AML-193 (cell line): ENCODE results near the gene PRODH2.
"Not testable (repeated sequence)": the region's sequence is repeated elsewhere in the genome, so short reads cannot be mapped to it uniquely, and the experiment has no call there.

ENCODE experiments used
- DNase-seq, 2 experiments: peaks; one replicate each; lab custom pipeline; 2025; lab: John Stamatoyannopoulos, UW

PRODH2 gene

GRCh38 chr19:35795564-35795963 lies 17.1 kb downstream of the PRODH2 start:
- not testable (repeated sequence) for DNase-seq

- no peak for DNase-seq
These were observed 19.1 kb downstream of the PRODH2 start for GRCh38 chr19:35793381-35794165.

DNA sequence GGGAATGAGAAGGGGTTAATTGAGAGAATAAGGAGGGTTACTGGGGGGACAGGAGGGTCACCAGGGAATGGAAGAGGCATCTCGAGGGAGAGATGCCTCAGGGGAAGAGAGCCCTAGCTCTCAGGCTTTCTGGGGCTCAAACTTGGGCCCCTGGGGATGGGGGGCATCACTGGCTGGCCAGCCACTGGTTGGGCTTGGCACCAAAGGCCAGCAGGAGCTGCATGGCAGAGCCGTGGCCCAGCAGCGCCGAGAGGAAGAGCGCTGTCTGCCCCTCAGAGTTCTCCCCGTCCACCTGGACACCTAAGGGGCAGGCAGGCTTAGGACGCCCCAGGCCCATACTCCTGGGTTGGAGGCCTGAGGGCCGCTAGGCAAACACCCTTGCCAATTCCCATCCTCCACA lies 19.8 kb downstream of the PRODH2 start:
- no peak for DNase-seq

DNA sequence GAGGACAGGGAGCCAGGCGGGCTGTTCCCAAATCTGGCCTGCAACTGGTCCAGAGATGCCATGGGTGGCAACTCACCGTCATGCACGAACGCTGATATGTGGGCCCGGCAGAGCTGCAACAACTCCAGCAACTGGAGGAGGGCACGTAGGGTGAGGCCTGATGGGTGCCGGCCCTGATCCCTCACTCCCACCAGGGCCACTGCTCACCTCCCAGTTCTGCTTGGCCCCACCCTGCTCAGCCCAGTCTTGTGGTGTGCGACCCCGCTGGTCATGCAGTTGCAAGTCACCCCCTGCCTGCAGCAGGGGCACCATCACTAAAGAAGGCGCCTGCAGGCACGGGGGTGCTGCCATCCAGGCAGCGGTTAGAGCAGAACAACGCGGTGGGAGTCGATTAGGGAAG lies 20.3 kb downstream of the PRODH2 start:
- DNase-seq, result no peak

DNA sequence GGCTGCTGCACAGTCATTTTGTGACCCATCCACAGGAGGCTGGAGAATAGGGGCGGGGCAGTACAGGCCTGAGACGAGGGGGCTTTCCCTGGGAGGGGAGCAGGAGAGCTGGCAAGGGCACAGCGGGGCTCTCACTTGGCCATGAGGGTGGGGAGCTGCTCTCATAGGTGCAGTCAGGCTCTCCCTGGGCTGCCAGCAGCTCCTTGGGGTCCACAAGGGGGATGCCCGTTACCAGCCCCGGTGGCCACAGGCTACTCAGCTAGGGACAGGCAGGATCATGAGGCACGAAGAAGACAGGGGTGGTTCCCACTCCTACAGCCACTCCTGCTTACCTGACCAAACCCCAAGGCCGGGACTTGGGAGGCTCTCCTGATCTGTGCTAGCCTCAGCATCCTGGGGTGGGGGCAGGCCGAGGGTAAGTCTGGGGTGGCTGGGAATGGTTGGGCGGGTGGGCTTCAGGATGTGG lies 20.8 kb downstream of the PRODH2 start:
- DNase-seq, result no peak

DNA sequence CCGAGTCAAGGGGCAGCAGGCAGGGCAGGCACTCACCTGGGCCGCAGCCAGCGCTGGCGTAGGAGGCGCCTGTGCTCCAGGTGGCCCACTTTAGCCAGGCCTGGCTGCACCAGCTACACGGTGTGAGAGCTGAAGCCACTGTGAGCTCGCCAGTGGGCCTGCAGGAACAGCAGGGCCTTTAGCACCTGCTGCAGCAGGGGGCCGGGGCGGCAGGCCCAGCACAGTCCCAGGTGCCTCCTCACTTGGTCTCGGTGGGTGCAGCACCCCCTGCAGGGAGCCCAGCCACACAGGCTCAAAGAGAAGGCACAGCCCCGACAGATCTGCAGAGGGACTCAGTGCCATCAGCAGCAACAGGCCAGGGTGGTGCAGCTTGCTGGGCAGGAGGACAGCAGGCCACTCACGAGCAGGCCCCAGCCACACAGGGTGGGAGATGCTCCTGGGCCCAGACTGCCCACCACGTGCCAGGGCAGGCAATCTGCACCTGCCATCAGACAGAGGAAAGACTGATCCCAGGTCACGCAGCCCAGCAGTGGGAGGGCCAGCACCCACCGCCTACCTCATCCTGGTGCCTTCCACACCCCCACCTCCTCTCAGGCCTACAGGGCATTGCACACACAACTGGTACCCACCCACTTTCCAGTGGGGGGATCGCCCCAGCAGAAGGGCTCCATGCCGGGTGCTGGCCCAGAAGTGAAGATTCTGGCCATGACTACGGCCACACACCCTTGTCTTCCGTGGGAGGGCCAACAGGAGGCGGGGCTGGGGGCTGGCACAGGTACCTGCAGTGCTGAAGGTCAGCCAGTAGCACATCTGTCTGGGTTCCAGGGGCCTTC lies 21.4 kb downstream of the PRODH2 start:
- no peak for DNase-seq

DNA sequence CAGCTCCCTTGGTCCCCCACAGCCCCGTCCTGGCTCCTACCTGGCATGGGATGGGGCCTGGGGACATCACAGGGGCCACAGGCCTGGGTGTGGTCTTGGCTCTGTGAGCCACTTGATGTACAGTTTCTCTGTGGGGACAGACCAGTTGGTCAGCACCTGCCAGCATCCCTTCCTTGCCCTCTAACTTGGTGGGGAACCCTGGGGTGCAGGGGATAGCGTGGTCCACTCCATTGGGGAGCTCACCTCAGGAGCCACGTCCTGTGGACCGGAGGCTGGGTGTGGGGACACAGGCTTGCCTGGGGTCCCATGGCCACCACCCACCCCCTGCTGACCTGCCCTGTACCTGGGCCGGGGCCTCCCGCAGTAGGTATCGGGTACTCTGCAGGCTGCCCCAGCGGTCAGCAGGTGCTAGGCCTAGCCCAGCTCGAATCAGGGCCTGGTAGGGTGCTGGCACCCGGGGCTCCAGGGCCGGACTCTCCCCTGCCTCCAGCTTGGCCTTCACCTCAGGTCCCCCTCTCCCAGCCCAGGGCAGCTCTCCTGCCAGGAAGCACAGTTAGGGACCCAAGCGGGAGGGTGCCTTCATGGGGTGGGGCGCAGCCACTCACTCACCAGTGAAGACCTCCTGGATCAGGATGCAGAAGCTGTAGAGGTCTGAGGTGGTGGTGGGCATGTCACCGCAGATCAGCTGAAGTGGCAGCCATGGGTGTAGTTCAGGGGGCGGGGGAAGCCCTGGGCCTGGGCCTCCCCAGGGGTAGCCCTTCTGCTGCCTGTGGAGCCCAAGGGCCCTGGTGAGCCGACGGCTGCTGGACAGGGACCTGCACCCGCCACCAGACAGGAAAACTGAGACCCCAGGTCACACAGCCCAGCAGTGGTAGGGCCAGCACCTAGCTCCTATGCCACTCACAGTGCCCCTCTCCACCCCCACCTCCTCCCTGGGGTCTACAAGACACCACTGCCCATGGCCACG lies 22.4 kb downstream of the PRODH2 start:
- DNase-seq, result no peak

GRCh38 chr19:35789195-35789977 lies 23.3 kb downstream of the PRODH2 start:
- DNase-seq, result no peak

- DNase-seq, result no peak
These were observed 24.3 kb downstream of the PRODH2 start for GRCh38 chr19:35788205-35788960.

DNA sequence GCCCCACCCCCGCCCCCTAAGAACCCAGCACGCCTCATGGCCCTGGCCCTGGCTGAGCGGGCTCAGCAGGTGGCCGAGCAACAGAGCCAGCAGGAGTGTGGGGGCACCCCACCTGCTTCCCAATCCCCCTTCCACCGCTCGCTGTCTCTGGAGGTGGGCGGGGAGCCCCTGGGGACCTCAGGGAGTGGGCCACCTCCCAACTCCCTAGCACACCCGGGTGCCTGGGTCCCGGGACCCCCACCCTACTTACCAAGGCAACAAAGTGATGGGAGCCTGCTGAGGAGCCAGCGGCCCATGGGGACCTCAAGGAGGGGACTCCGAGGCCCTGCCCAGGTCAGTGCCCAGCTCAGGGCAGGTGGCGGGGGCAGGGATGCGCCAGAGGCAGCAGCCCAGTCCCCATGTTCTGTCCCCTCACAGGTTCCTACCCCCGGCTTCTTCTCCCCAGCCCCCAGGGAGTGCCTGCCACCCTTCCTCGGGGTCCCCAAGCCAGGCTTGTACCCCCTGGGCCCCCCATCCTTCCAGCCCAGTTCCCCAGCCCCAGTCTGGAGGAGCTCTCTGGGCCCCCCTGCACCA lies 25.3 kb downstream of the PRODH2 start:
- DNase-seq, result no peak

- no peak for DNase-seq
These were observed 26.1 kb downstream of the PRODH2 start for GRCh38 chr19:35786299-35787160.

GRCh38 chr19:35785339-35785627 lies 27.4 kb downstream of the PRODH2 start:
- no peak for DNase-seq

- DNase-seq, result no peak
These were observed 27.9 kb downstream of the PRODH2 start for GRCh38 chr19:35784503-35785338.

DNA sequence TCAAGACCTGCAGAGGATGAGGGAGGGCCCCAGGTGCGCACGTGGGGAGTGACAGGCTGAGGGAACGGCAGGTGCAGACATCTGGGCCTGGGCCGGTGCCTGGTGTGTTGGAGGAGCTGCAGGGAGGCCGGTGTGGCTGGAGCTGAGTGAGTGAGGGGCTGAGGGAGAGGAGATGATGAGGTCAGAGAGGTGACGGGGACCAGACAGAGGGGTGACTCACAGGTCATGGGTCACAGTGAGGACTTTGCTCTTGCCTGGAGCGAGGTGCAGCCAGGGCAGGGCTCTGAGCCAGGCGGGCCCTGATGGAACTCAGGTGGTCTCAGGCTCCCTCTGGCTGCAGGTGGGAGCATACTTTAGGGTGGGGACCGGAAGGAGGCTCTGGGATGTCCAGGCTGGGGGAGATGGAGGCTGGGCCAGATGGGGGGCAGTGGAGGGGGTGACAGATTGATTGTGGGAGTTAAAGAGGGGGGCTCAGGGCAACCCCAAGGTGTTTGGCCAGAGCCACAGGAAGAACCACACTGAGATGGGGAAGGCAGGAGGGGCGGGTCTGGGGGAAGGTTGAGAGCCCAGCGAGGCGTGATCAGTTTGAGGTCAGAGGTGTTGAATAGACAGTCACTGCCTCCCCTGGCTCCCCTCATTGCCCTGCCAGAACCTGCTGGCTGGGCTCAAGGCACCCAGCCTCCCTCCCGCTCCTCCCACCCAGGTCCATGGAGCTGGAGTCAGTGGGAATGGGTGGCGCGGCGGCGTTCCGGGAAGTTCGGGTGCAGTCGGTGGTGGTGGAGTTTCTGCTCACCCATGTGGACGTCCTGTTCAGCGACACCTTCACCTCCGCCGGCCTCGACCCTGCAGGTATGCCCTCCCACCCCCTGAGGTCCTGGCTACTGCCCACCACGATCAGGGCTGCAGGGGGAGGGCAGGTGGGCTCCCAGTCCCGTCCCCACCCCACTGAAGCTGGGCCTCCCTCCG lies 28.9 kb downstream of the PRODH2 start:
- no peak for DNase-seq

- no peak for DNase-seq
These were observed 30.1 kb downstream of the PRODH2 start for GRCh38 chr19:35782589-35782988.

DNA sequence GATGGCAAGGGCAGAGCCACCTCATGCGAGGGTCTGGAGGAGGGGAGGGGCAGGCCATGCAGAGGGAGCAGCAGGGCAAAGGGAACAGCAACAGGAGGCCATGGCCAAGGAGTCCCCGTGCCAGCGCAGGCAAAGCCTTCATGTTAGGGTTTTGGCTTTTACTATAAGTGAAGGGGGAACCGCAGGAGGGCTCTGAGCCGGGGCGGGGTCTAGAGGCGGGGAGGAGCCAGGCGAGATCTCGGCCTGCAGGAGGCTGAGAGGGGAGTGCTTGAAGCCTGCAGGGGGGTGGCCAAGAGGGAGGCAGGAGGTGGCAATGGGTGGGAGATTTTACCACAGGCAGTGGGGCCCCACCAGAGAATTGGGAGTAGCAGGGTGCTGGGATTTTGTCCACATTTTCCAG lies 31.0 kb downstream of the PRODH2 start:
- no peak for DNase-seq

- DNase-seq, result no peak
These were observed 31.9 kb downstream of the PRODH2 start for GRCh38 chr19:35780717-35781116.
